ENCODE measurements around the gene PARD3.

The PARD3 gene

GRCh38 chr10:34192646-34193045 is 622.5 kb downstream of the PARD3 start:
- DNase-seq, result no peak

DNA sequence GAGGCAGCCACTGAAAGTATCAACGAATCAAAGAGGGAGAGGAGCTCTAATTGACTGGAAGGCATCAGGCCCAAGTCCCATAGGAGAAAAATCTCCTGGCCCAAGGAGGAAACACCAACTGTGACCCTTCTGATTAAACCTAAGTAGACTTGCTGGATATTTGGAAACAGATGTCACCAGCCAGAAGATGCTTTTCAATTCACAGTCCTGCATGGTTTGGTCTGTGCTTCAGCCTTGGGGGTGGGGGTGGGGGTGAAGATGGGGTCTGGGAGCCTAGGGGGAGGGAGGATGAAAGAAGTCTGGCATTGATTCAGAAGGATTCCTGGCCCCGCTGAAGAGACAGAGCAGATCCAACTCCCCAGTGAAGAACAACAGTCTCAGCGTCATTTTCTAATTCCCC is 623.7 kb downstream of the PARD3 start:
- peak; percentile 16 for DNase-seq

GRCh38 chr10:34190580-34190979 is 624.5 kb downstream of the PARD3 start:
- DNase-seq, result no peak

DNA sequence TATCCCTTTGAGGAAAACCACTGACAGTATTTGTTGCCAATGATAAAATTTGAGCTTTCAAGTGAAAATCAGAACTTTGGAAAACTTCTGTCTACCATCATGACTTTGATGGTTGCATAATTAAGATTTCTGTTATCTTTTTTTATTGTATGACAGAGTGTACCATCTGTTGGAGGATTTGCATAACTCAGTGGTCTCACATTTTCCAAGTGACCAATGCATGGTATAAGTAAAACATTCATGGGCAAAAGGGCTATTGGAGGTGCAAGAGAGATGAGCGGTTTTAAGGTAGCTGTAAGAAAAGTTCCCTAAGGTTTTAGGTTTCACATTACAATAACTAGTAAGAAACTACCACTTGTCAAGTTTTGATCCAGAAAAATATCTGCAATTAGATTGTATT is 625.3 kb downstream of the PARD3 start:
- no peak for DNase-seq

- DNase-seq, result no peak
Observed at GRCh38 chr10:34188221-34188620, 626.9 kb downstream of the PARD3 start.

- no peak for DNase-seq
Observed at GRCh38 chr10:34187201-34187600, 627.9 kb downstream of the PARD3 start.

DNA sequence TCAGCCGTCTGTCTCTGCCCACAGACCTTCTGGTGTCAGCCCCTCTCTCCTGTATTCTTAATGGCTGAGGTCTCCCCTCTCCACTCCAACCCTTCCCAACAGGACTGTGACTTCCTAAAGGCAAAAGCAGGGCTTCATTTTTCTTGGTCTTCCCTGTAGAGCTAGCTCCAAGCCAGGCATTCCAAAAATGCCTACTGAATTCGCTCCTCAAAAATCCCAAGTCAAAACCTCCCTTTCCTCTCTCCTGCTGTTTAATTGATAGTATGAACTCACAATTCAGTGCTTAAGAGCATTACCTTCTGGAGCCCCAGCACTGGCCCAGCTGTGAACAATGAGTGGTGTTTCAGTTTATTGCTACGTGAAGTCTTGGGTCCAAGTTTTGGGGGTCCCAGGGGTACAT is 628.4 kb downstream of the PARD3 start:
- DNase-seq, result no peak

GRCh38 chr10:34185998-34186397 is 629.1 kb downstream of the PARD3 start:
- no peak for DNase-seq

DNA sequence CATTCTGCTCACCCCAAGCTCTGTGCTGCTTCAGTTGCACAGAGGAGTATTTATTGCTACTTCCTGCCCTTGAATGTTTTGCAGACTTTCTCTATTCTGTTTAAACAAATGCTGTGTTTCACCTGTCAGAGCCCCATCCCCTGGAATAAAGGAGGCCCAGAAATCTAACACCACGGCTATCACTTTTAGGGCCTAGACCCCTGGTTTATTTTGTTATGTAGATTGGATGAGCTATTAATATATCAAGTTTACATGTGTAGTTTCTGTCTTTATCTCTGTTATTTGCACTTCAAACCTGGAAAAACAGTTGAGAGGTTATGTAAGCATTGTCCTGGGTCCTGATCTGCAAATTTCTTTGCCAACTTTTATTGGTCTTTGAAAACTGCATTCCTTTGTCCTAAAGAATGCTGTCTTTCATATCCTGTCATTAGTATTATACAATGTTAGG is 630.1 kb downstream of the PARD3 start:
- DNase-seq, result no peak

DNA sequence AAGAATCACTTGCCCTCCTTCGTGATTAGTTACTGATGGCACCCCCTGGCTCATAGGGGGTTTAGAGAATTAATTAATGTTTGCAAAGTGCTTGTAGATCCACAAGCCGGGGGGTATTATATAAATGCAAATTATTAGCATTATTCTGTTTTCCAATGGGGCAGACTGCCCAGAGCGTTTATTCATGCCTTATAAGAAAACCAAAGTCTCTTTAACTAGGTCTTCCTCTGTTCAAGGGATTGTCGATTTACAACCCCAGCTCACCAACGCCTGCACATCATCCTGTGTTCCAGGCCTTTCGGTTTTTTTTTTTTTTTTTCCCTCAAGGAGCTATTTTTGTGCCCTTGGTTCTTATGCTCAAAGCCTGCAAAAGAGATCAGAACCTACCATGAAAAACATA is 630.7 kb downstream of the PARD3 start:
- DNase-seq, result no peak

GRCh38 chr10:34183016-34183796 is 631.9 kb downstream of the PARD3 start:
- no peak for DNase-seq

DNA sequence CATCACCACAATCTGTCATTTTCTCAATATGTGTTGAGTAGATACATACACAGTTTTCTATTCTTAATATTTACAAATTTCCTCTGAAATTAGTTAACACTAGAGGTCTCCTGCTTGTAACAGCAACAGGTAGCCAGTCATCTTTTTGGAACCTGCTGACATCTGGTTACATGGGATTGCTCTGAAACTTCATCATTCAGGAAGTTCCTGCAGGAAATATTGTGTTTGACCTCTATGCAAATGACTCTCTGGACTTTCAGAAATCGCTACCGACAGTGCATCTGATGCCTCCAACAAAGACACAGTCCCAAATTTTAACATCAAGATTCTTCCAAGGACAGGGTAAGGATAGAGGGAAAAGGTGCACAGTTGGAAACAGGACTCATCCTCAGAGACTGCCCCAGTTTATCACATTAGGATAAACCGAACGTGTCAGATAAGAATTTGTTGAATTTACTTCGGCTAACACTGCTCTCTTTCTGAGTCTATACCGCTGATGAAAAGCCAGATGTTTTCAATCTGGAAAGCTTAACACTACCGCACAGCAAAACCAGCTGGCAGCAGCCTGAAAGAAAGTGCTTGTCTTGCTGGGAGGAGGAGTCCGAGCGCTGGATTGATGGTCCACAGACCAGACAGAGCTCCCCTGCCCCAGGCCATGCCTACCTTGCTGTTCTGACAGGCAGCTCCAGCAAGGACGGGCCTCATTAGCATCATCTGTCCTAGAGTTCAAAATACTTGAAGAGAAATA is 633.4 kb downstream of the PARD3 start:
- peak; percentile 17 for DNase-seq

GRCh38 chr10:34180749-34181148 is 634.3 kb downstream of the PARD3 start:
- no peak for DNase-seq

DNA sequence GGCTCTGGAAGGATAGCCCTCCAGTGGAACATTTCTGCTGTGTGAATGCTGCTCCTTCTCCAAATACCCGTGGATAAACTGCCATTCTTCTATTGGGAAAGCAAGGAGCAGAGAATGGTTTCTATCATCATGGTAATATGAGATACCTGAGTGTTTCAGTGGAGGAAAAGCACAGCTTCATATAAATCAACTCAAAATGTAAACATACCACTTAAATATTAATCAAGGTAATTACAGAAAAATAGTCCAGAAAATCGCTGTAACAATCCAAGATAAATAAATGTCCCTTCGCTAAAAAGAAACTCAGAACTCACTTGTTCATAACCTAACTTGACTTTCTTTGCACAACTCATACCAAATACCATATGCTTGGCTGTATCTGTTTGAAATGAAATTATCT is 635.8 kb downstream of the PARD3 start:
- DNase-seq, result no peak

DNA sequence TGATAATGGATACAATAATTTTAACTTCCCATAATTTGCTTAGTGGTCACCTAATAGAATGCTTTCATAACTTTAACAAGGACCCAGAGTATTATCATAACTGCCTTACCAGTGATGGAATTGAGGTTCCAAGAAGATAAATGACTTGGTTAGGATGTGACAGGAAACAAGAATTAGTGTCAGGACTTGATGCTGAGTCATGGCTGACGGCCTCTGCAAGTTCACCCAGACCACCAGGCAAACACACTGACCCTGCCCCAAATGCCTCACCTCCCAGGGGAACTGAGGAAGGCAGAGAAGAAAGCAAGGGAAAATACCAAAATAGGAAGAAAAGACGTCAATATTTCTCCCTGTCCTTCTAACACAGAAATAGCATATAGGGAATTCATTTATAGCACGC is 636.3 kb downstream of the PARD3 start:
- DNase-seq, result no peak

DNA sequence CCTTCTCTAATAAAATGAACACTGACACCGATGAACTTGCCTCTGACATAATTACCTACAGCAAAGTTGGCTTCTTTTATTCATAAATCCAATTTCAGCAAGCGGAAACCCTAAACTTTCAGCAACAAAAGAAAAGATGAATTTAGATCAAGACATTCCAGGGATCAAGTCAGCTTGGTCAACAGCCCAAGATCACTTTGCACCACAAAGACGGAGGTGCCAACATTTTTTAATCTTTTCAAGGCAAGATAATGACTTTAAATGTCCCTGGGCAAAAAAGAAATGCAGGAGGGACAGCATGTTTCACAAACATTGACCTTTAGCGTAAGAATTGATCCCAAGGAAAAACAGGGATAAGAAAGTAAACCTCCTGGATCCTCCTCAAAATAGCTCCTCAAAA is 636.9 kb downstream of the PARD3 start:
- no peak for DNase-seq

DNA sequence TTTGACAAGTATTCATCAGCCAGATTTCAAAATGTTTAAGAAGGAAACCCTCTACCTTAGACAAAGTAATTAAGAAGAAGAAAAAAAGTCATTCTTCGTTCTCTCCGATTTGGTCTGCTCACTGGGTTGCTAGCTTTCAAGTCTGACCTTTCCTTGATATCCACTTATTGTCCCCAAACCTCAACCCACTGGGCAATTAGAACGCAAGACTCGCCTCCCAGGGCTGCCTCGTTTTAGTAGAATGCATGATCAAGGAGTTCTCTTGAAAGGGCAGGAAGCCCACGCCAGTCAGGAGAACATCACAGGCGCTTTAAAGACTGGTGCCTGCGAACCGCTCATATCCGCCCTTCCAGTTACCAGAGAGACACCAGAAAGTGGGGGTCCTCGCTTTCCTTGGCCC is 637.7 kb downstream of the PARD3 start:
- no peak for DNase-seq

DNA sequence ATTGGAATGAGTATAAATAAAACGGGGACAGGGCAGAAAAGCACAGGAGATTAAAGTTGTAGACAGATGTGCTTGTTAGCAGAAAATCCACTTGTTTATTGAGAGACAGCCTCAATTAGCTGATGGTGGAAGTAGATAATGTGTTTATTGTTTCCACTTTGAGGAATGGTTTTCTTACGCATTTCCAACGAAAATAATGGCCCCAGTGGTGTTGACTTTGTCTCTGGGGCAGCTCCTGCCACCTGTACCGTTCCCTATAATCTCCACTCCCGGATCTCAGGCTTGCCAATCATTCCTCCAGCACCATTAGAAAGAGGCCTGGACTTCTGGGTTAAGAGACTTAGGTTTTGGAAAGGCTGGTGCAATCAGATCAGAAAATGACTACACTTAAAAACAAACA is 638.7 kb downstream of the PARD3 start:
- DNase-seq, result peak; percentile 84

- DNase-seq, result peak; percentile 5
Observed at GRCh38 chr10:34175121-34175520, 640.0 kb downstream of the PARD3 start.

GRCh38 chr10:34172936-34173533 is 642.1 kb downstream of the PARD3 start:
- no peak for DNase-seq

- no peak for DNase-seq
Observed at GRCh38 chr10:34171957-34172527, 643.1 kb downstream of the PARD3 start.

GRCh38 chr10:34169677-34170076 is 645.4 kb downstream of the PARD3 start:
- DNase-seq, result no peak

GRCh38 chr10:34169131-34169530 is 646.0 kb downstream of the PARD3 start:
- DNase-seq, result no peak

DNA sequence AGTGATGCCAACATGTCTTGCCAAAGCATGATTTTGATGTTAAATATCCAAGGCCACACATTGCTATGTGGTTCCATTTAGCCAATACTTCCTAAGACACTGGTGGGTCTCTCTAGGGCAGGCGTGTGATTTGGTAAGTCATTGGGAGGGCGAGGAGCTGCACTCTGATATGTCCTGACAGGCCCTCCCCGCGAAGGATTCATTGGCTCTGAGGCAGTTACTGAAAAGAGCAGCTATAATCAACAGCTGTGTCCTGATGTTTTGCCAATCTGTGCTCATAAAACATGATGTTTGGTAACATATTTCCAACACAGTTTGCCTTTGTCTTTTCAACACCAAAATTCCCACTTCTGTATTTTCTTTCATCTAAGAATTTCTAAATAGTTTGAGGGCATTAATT is 646.7 kb downstream of the PARD3 start:
- peak; percentile 1 for DNase-seq
